DOHH2 (cell line): ENCODE measurements around the gene PACRG.

Experiments used
- H3F3A ChIP-seq: fragments of 200-600 bp; sonication (generic), shearing (Covaris generic); 2 replicates; pipeline ENCODE4 v1.6.0; 2016; ENCODE audit warnings: antibody characterized with exemption, mild to moderate bottlenecking; ENCODE audit not compliant: control insufficient read depth, insufficient read depth
- H3K27ac ChIP-seq: fragments of 200-600 bp; sonication (generic); 2 replicates; pipeline ENCODE4 v1.5.1; 2014; ENCODE audit warnings: low read depth, mild to moderate bottlenecking, low read length, moderate library complexity
- H3K27me3 ChIP-seq: fragments of 200-600 bp; sonication (generic); 2 replicates; pipeline ENCODE4 v1.6.1; 2014; ENCODE audit warnings: mild to moderate bottlenecking, low read length, mixed read lengths; ENCODE audit not compliant: control insufficient read depth
- H3K36me3 ChIP-seq: fragments of 200-600 bp; sonication (generic); 2 replicates; pipeline ENCODE4 v1.6.1; 2014; ENCODE audit warnings: mild to moderate bottlenecking, low read length, moderate library complexity, mixed read lengths; ENCODE audit not compliant: control insufficient read depth
- H3K4me1 ChIP-seq: fragments of 200-600 bp; sonication (generic); 2 replicates; pipeline ENCODE4 v1.6.1; 2014; ENCODE audit warnings: mild to moderate bottlenecking, low read length, mixed read lengths; ENCODE audit not compliant: control insufficient read depth
- H3K4me2 ChIP-seq: fragments of 200-600 bp; sonication (generic); 2 replicates; pipeline ENCODE4 v1.6.0; 2014; ENCODE audit warnings: mild to moderate bottlenecking, low read length, moderate library complexity
- H3K4me3 ChIP-seq: fragments of 200-600 bp; sonication (generic); 2 replicates; pipeline ENCODE4 v1.5.1; 2014; ENCODE audit warnings: mild to moderate bottlenecking, low read length, mixed read lengths
- H3K79me2 ChIP-seq: fragments of 200-600 bp; sonication (generic); 2 replicates; pipeline ENCODE4 v1.6.1; 2014; ENCODE audit warnings: mild to moderate bottlenecking, low read length, mixed read lengths; ENCODE audit not compliant: control insufficient read depth
- H3K9me2 ChIP-seq: fragments of 200-600 bp; sonication (generic); replicated peaks from 2 replicates; pipeline ENCODE4 v1.6.1; 2014; ENCODE audit warnings: mild to moderate bottlenecking, low read length, mixed read lengths; ENCODE audit not compliant: control insufficient read depth
- H3K9me3 ChIP-seq: fragments of 200-600 bp; sonication (generic); 2 replicates; pipeline ENCODE4 v1.6.1; 2014; ENCODE audit warnings: antibody characterized with exemption, low read length, mixed read lengths; ENCODE audit not compliant: control insufficient read depth, insufficient read depth
- H4K20me1 ChIP-seq: fragments of 200-600 bp; sonication (generic); 2 replicates; pipeline ENCODE4 v1.6.0; 2014; ENCODE audit warnings: low read depth, mild to moderate bottlenecking, antibody characterized with exemption, low read length, moderate library complexity; ENCODE audit not compliant: control insufficient read depth, insufficient read depth
- CTCF ChIP-seq: fragments of 200-600 bp; sonication (generic); IDR thresholded peaks from one replicate; pipeline ENCODE4 v1.5.1; 2014; ENCODE audit warnings: antibody characterized with exemption, mild to moderate bottlenecking, low read depth, low read length; ENCODE audit not compliant: poor library complexity, severe bottlenecking
- EZH2phosphoT487 ChIP-seq: fragments of 200-600 bp; sonication (generic); IDR thresholded peaks from 2 replicates; pipeline ENCODE4 v1.6.1; 2017; ENCODE audit warnings: borderline replicate concordance, mild to moderate bottlenecking, antibody characterized with exemption, low read length, moderate library complexity, mixed read lengths

PACRG gene

GRCh38 chr6:162721404-162721687 lies 6.4 kb upstream of the PACRG start:
- no peak for TF ChIP-seq CTCF
- no peak for TF ChIP-seq EZH2phosphoT487
- Histone ChIP-seq H3K9me2 (no peaks in the 10 kb centered on the region), H4K20me1 (no peaks in the 10 kb centered on the region), H3K4me3 (no peak overlapping the region), H3K4me2 (no peak overlapping the region), H3K4me1 (no peaks in the 10 kb centered on the region; the same call in 1 of the 2 replicates), H3K27ac (no peak overlapping the region), H3F3A (0 out of 2 replicates have a peak, but pooled peaks cover 2% of the 10 kb centered on the region), H3K27me3 (no peaks in the 10 kb centered on the region), H3K79me2 (no peaks in the 10 kb centered on the region), H3K9me3 (no peaks in the 10 kb centered on the region), H3K36me3 (no peaks in the 10 kb centered on the region)

DNA sequence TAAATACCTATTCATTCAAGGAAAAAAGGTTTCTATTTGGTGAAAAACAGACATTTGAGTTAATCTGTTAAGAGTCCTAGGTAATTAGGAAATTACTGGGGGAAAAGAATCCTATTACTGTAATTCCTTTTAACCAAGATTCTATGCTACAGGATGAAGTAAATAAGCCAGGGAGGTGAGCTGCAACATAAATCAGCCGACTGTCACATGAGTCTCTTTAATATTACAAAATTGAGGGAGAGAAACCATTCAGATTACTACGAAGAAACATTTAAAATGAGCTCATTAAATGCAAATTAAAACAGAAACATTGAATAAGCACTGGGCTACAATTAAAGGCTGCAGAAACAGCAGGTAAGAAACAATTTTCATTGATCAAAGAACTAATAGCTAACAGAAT lies 5.5 kb upstream of the PACRG start:
- H3K9me2 ChIP-seq, result no peaks in the 10 kb centered on the region
- H3K4me2 ChIP-seq, result no peak overlapping the region
- H3K79me2 ChIP-seq, result no peaks in the 10 kb centered on the region
- H3K36me3 ChIP-seq, result no peaks in the 10 kb centered on the region
- H3K27me3 ChIP-seq, result no peaks in the 10 kb centered on the region
- H3K4me1 ChIP-seq, result peaks cover 6% of the 10 kb centered on the region
- no peak overlapping the region for H3K4me3 ChIP-seq
- H3K9me3 ChIP-seq, result no peaks in the 10 kb centered on the region
- H3F3A ChIP-seq, result 0 out of 2 replicates have a peak, but pooled peaks cover 2% of the 10 kb centered on the region
- TF ChIP-seq EZH2phosphoT487, result no peak
- TF ChIP-seq CTCF, result no peak
- no peaks in the 10 kb centered on the region for H4K20me1 ChIP-seq
- H3K27ac ChIP-seq, result no peak overlapping the region

DNA sequence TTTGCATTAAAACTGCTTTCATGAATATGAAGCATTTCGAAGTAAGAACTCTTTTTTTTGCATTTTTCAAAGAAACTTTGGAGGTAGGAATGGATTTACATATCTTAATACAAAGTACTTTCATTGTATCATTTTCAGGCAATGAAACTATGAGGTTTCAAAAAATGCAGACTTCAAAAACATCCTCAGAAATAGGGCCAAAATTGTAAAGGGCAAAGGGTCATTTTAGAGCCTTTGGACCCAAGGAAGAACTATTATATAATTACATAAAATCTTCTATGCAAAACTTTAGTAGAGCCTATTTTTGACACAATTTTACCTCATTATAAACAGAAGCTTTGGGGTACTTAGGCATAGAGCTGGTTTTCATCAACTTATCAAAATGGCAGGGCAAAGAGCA lies 5.1 kb upstream of the PACRG start:
- no peaks in the 10 kb centered on the region for H3K79me2 ChIP-seq
- no peaks in the 10 kb centered on the region for H3K9me2 ChIP-seq
- no peak overlapping the region for H3K4me3 ChIP-seq
- no peak for TF ChIP-seq EZH2phosphoT487
- no peak for TF ChIP-seq CTCF
- no peak overlapping the region for H3K4me2 ChIP-seq
- no peak overlapping the region for H3K27ac ChIP-seq
- peaks cover 6% of the 10 kb centered on the region for H3K4me1 ChIP-seq
- no peaks in the 10 kb centered on the region for H3K9me3 ChIP-seq
- H3K27me3 ChIP-seq, result no peaks in the 10 kb centered on the region
- no peaks in the 10 kb centered on the region for H4K20me1 ChIP-seq
- 0 out of 2 replicates have a peak, but pooled peaks cover 2% of the 10 kb centered on the region for H3F3A ChIP-seq
- no peaks in the 10 kb centered on the region for H3K36me3 ChIP-seq

- H3K9me2 ChIP-seq, result no peaks in the 10 kb centered on the region
- H3K27me3 ChIP-seq, result no peaks in the 10 kb centered on the region
- H3K9me3 ChIP-seq, result no peaks in the 10 kb centered on the region
- peak overlapping the region; percentile 70 for H3K4me2 ChIP-seq
- H3K36me3 ChIP-seq, result no peaks in the 10 kb centered on the region
- peak overlapping the region; percentile 88 for H3K4me3 ChIP-seq
- H4K20me1 ChIP-seq, result no peaks in the 10 kb centered on the region
- TF ChIP-seq CTCF, result no peak
- peaks cover 12% of the 10 kb centered on the region for H3K4me1 ChIP-seq
- 0 out of 2 replicates have a peak, but pooled peaks cover 2% of the 10 kb centered on the region for H3F3A ChIP-seq
- no peaks in the 10 kb centered on the region for H3K79me2 ChIP-seq
- H3K27ac ChIP-seq, result no peak overlapping the region
Measured at GRCh38 chr6:162726947-162727321, 840 bp upstream of the PACRG start.
